GM12878 (cell line): ENCODE measurements around the gene CZIB. TPM values are rescaled to one million over a fixed set of nuclear protein-coding genes. Genes with fewer than 3 reads are reported as not detected.

Source experiments
- ATAC-seq: fragments of 200-7000 bp; cut with Tn5 transposase; 3 replicates; pipeline ENCODE4 v1.9.1; 2020; ENCODE audit warnings: mild to moderate bottlenecking, moderate library complexity
- BruUV-seq: library from RNA; stranded (reverse); fragments of 400-500 nt; replicated peaks from 2 replicates; lab custom pipeline; 2021; lab: Mats Ljungman, UMichigan
- CTCF ChIA-PET: fragments of 300-600 bp; sonication (Branson Sonifier 250); formaldehyde crosslinking; extraction: SDS; loops from one replicate; lab custom pipeline; 2021; ENCODE audit warnings: inconsistent platforms; lab: Yijun Ruan, JAX
- POLR2A ChIA-PET: fragments of 350-600 bp; formaldehyde crosslinking; extraction: SDS; loops from one replicate; lab custom pipeline; 2021; ENCODE audit warnings: inconsistent platforms; lab: Charles Lee
- RAD21 ChIA-PET: fragments of 300-600 bp; sonication (Branson Sonifier 250); formaldehyde crosslinking; loops from one replicate; lab custom pipeline; 2023; ENCODE audit warnings: antibody characterized with exemption; ENCODE audit not compliant: unreplicated experiment; lab: Charles Lee
- SMC1A ChIA-PET: fragments of 300-600 bp; sonication (Branson Sonifier 250); formaldehyde crosslinking; loops from one replicate; lab custom pipeline; 2023; ENCODE audit not compliant: unreplicated experiment, uncharacterized antibody; lab: Charles Lee
- DNase-seq: peaks from one replicate; pipeline ENCODE4 v3.0.0-alpha.2; 2011; ENCODE audit warnings: low read depth, low spot score
- FAIRE-seq: peaks from 3 replicates; lab custom pipeline; 2011; peaks lifted over from hg19 to GRCh38; lab: Jason Lieb, UNC
- H2AFZ ChIP-seq: 2 replicates; pipeline ENCODE4 v1.6.0; 2011; ENCODE audit warnings: low read depth, low read length, control low read depth; ENCODE audit not compliant: control insufficient read depth
- H3K27ac ChIP-seq: 2 replicates; pipeline ENCODE4 v1.5.1; 2011; ENCODE audit warnings: control low read depth; ENCODE audit not compliant: control insufficient read depth, insufficient read depth
- H3K27me3 ChIP-seq, 2 experiments: replicated peaks in 1 of 2; 2 replicates each; pipeline versions ENCODE4 v1.6.0 to v1.6.1; 2011; ENCODE audit warnings: low read length in 1 of 2; ENCODE audit not compliant: control insufficient read depth in 2 of 2, insufficient read depth in 2 of 2
- H3K36me3 ChIP-seq, 2 experiments: 2 replicates each; pipeline ENCODE4 v1.5.1; 2011; ENCODE audit warnings: low read length in 1 of 2; ENCODE audit not compliant: control insufficient read depth in 2 of 2, insufficient read depth in 2 of 2
- H3K4me1 ChIP-seq: 2 replicates; pipeline ENCODE4 v1.6.1; 2011; ENCODE audit warnings: mild to moderate bottlenecking, low read length, moderate library complexity, mixed read lengths; ENCODE audit not compliant: control insufficient read depth, insufficient read depth
- H3K4me2 ChIP-seq: 2 replicates; pipeline ENCODE4 v1.6.0; 2011; ENCODE audit warnings: control low read depth; ENCODE audit not compliant: control insufficient read depth, insufficient read depth
- H3K4me3 ChIP-seq: fragments of 200-600 bp; sonication (generic); 2 replicates; pipeline ENCODE4 v1.5.1; 2016
- H3K79me2 ChIP-seq: 2 replicates; pipeline ENCODE4 v1.6.0; 2011; ENCODE audit warnings: low read length; ENCODE audit not compliant: control insufficient read depth, insufficient read depth
- H3K9ac ChIP-seq: 2 replicates; pipeline ENCODE4 v1.8.0; 2011; ENCODE audit warnings: low read length, control low read depth, mixed read lengths; ENCODE audit not compliant: control insufficient read depth, insufficient read depth
- H3K9me3 ChIP-seq: replicated peaks from 3 replicates; pipeline ENCODE4 v1.5.1; 2011; ENCODE audit warnings: mild to moderate bottlenecking, low read length; ENCODE audit not compliant: control insufficient read depth, insufficient read depth
- H4K20me1 ChIP-seq: 2 replicates; pipeline ENCODE4 v1.6.0; 2011; ENCODE audit not compliant: control insufficient read depth, insufficient read depth
- BHLHE40 ChIP-seq, 2 experiments: fragments of 450-650 bp in 1 of 2; IDR thresholded peaks; 2 replicates each; pipeline ENCODE4 v1.6.1; 2011 to 2017; ENCODE audit warnings: low read depth in 2 of 2, borderline replicate concordance in 1 of 2, improper control_type of control experiment in 1 of 2, low read length in 1 of 2, mild to moderate bottlenecking in 1 of 2
- MEF2B ChIP-seq: fragments of 450-650 bp; IDR thresholded peaks from 2 replicates; pipeline ENCODE4 v1.6.1; 2018; ENCODE audit warnings: mild to moderate bottlenecking, moderate library complexity; ENCODE audit not compliant: partially characterized antibody, poor library complexity, severe bottlenecking
- RCOR1 ChIP-seq: conservative IDR thresholded peaks from 2 replicates; pipeline ENCODE4 v1.6.1; 2012; ENCODE audit warnings: low read depth, low read length, improper control_type of control experiment
- STAT1 ChIP-seq: fragments of 450-650 bp; conservative IDR thresholded peaks from 2 replicates; pipeline ENCODE4 v1.6.1; 2014; ENCODE audit warnings: antibody characterized with exemption, mild to moderate bottlenecking
- ZNF384 ChIP-seq: IDR thresholded peaks from 2 replicates; pipeline ENCODE4 v1.6.1; 2012; ENCODE audit warnings: low read depth, mild to moderate bottlenecking, low read length, improper control_type of control experiment, borderline replicate concordance
- WGBS: methylation state at CpG from one replicate; pipeline ENCODE4 v1.1.6; 2016; ENCODE audit warnings: low lambda C conversion rate; ENCODE audit not compliant: insufficient replicate concordance, insufficient coverage; ENCODE audit errors: missing lambda C conversion rate; 5-methylcytosine and 5-hydroxymethylcytosine counted together
- in situ Hi-C: fragments of 300-500 bp; cut with MboI; formaldehyde crosslinking; loops from 9 replicates; pipeline ENCODE4 v1.14.3; 2018; ENCODE audit warnings: mixed read lengths
- intact Hi-C: fragments of 100-400 bp; cut with micrococcal nuclease; formaldehyde crosslinking; loops from one replicate; pipeline ENCODE4 v1.14.2; 2022; ENCODE audit not compliant: unreplicated experiment
- polyA plus RNA-seq, 11 experiments: library from polyadenylated mRNA; depleted of rRNA in 4 of 11; unstranded in 6 of 11; stranded (reverse) in 5 of 11; fragments of >200 nt; fragmentation: Nextera tagmentation in 4 of 11; fragmentation: Illumina TruSeq in 1 of 11; extraction: Ambion mirVana in 4 of 11; extraction: Trizol in 1 of 11; gene quantifications; 1 replicate in 1 of 11; 2 replicates in 10 of 11; pipeline versions ENCODE4 v1.2.1 to v1.2.3, GENCODE V29; 2011 to 2016; ENCODE audit warnings: inconsistent platforms in 2 of 11, missing spikeins in 2 of 11, low read depth in 1 of 11
- total RNA-seq, 4 experiments: library from RNA; depleted of rRNA in 3 of 4; stranded (reverse); fragments of >200 nt in 3 of 4; fragmentation: Illumina TruSeq in 1 of 4; extraction: Trizol in 1 of 4; gene quantifications; 2 replicates each; pipeline versions ENCODE4 v1.2.1 to v1.2.3, GENCODE V29; 2013 to 2021
- TF ChIP-seq, protein P1 (sequence below): fragments of 450-650 bp; conservative IDR thresholded peaks from 2 replicates; pipeline ENCODE4 v1.6.1; 2017; ENCODE audit warnings: mild to moderate bottlenecking, moderate library complexity
- TF ChIP-seq, protein P2 (sequence below): fragments of 450-650 bp; IDR thresholded peaks from 2 replicates; pipeline ENCODE4 v1.6.1; 2017; ENCODE audit warnings: mild to moderate bottlenecking, moderate library complexity

CZIB gene
- total and polyA plus RNA-seq, 10 of the 15 experiments (the other 5 are each of a cell fraction or from before 2014, with no cell fraction given), result 36.1 to 68.3 (median 50.4) TPM

- Histone ChIP-seq H2AFZ (no peak overlapping the region), H3K27ac (no peak overlapping the region), H3K4me2 (no peak overlapping the region), H4K20me1 (no peaks in the 10 kb centered on the region), H3K36me3 (no peaks in the 10 kb centered on the region), H3K9ac (no peak overlapping the region), H3K79me2 (no peaks in the 10 kb centered on the region), H3K4me3 (no peak overlapping the region), H3K4me1 (no peaks in the 10 kb centered on the region), H3K27me3 (no peaks in the 10 kb centered on the region; a peak in 2 of 4 replicates), H3K9me3 (no peaks in the 10 kb centered on the region)
- SMC1A ChIA-PET, result no interaction called here
- ATAC-seq, result no peak
- CTCF ChIA-PET, result interaction anchor here (0.8 to 1.0 kb wide), 2 partner anchors 14 to 15 kb away, joined by 3 read pairs; no protein-coding TSS in a partner anchor
- no peak for TF ChIP-seq STAT1
- TF ChIP-seq MEF2B, result no peak
- TF ChIP-seq BHLHE40 (IDR thresholded peaks at IDR 0.05; ENCODE audit: borderline replicate concordance in 1 of 2, low read depth in 2 of 2, low read length in 1 of 2), result no peak
- TF ChIP-seq ZNF384, result no peak
- POLR2A ChIA-PET, result interaction anchor here (1.4 kb wide), 1 partner anchor 14 kb away, joined by 7 read pairs; no protein-coding TSS in a partner anchor
- 37% methylated on average over 8 of the region's 8 CpGs for WGBS
- in situ Hi-C loops (no loop called here), intact Hi-C loops (no loop called here)
- no TSS peak for BruUV-seq
- no peak for DNase-seq
- RAD21 ChIA-PET, result no interaction called here
- no peak for FAIRE-seq
These were observed 53.5 kb downstream of the CZIB start for GRCh38 chr1:53166912-53167311.

- no peaks in the 10 kb centered on the region for H3K36me3 ChIP-seq
- BruUV-seq, result no TSS peak
- in situ Hi-C loops (no loop called here), intact Hi-C loops (no loop called here)
- H3K27me3 ChIP-seq, result no peaks in the 10 kb centered on the region; a peak in 2 of 4 replicates
- H3K9ac ChIP-seq, result no peak overlapping the region
- TF ChIP-seq, protein P1, sequence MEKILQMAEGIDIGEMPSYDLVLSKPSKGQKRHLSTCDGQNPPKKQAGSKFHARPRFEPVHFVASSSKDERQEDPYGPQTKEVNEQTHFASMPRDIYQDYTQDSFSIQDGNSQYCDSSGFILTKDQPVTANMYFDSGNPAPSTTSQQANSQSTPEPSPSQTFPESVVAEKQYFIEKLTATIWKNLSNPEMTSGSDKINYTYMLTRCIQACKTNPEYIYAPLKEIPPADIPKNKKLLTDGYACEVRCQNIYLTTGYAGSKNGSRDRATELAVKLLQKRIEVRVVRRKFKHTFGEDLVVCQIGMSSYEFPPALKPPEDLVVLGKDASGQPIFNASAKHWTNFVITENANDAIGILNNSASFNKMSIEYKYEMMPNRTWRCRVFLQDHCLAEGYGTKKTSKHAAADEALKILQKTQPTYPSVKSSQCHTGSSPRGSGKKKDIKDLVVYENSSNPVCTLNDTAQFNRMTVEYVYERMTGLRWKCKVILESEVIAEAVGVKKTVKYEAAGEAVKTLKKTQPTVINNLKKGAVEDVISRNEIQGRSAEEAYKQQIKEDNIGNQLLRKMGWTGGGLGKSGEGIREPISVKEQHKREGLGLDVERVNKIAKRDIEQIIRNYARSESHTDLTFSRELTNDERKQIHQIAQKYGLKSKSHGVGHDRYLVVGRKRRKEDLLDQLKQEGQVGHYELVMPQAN, result no peak
- no peak for TF ChIP-seq RCOR1
- TF ChIP-seq, protein P2, sequence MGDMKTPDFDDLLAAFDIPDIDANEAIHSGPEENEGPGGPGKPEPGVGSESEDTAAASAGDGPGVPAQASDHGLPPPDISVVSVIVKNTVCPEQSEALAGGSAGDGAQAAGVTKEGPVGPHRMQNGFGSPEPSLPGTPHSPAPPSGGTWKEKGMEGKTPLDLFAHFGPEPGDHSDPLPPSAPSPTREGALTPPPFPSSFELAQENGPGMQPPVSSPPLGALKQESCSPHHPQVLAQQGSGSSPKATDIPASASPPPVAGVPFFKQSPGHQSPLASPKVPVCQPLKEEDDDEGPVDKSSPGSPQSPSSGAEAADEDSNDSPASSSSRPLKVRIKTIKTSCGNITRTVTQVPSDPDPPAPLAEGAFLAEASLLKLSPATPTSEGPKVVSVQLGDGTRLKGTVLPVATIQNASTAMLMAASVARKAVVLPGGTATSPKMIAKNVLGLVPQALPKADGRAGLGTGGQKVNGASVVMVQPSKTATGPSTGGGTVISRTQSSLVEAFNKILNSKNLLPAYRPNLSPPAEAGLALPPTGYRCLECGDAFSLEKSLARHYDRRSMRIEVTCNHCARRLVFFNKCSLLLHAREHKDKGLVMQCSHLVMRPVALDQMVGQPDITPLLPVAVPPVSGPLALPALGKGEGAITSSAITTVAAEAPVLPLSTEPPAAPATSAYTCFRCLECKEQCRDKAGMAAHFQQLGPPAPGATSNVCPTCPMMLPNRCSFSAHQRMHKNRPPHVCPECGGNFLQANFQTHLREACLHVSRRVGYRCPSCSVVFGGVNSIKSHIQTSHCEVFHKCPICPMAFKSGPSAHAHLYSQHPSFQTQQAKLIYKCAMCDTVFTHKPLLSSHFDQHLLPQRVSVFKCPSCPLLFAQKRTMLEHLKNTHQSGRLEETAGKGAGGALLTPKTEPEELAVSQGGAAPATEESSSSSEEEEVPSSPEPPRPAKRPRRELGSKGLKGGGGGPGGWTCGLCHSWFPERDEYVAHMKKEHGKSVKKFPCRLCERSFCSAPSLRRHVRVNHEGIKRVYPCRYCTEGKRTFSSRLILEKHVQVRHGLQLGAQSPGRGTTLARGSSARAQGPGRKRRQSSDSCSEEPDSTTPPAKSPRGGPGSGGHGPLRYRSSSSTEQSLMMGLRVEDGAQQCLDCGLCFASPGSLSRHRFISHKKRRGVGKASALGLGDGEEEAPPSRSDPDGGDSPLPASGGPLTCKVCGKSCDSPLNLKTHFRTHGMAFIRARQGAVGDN, result no peak
- H2AFZ ChIP-seq, result no peak overlapping the region
- H3K27ac ChIP-seq, result no peak overlapping the region
- POLR2A ChIA-PET, result interaction anchor here (1.4 kb wide), 1 partner anchor 14 kb away, joined by 7 read pairs; no protein-coding TSS in a partner anchor
- FAIRE-seq, result no peak
- 43% methylated on average over 6 of the region's 6 CpGs for WGBS
- no peaks in the 10 kb centered on the region for H4K20me1 ChIP-seq
- SMC1A ChIA-PET, result no interaction called here
- ATAC-seq, result no peak
- no peak overlapping the region for H3K4me2 ChIP-seq
- no peak overlapping the region for H3K4me3 ChIP-seq
- no peaks in the 10 kb centered on the region for H3K9me3 ChIP-seq
- CTCF ChIA-PET, result interaction anchor here (0.8 to 1.0 kb wide), 2 partner anchors 15 to 18 kb away, joined by 3 read pairs; no protein-coding TSS in a partner anchor
- no peak for DNase-seq
- no peaks in the 10 kb centered on the region for H3K79me2 ChIP-seq
- RAD21 ChIA-PET, result no interaction called here
- no peaks in the 10 kb centered on the region for H3K4me1 ChIP-seq
These were observed 54.1 kb downstream of the CZIB start for GRCh38 chr1:53166366-53166765.
